ENCODE data around the gene FAM193A. TPM values are rescaled to one million over a fixed set of nuclear protein-coding genes. Genes with fewer than 3 reads are reported as not detected.
A peak's percentile ranks its signal among the peaks of the same experiment; 100 is the strongest.

FAM193A gene
- total RNA-seq, 1 donor from 2014 or later = 45.5 TPM

GRCh38 chr4:2649604-2650114, 113.2 kb downstream of the FAM193A start:
- no peaks in the 10 kb centered on the region for H3K9me3 Mint-ChIP-seq
- peaks cover 8% of the 10 kb centered on the region for H3K4me1 Mint-ChIP-seq
- no peak for TF ChIP-seq CTCF (conservative IDR thresholded peaks at IDR 0.05)
- H3K27ac Mint-ChIP-seq (ENCODE audit: unreplicated experiment) = no peak overlapping the region
- H3K4me3 Mint-ChIP-seq = no peak overlapping the region
- no peaks in the 10 kb centered on the region for H3K27me3 Mint-ChIP-seq (ENCODE audit: low read depth)
- no peak for DNase-seq (ENCODE audit: low read depth, low spot score)
- peaks cover 13% of the 10 kb centered on the region for H3K36me3 Mint-ChIP-seq (ENCODE audit: low read depth)

GRCh38 chr4:2650276-2650675, 113.8 kb downstream of the FAM193A start:
- Mint-ChIP-seq H3K4me1 (peaks cover 8% of the 10 kb centered on the region), H3K9me3 (no peaks in the 10 kb centered on the region), H3K27ac (ENCODE audit: unreplicated experiment) (peak overlapping the region; percentile 27), H3K36me3 (ENCODE audit: low read depth) (peaks cover 13% of the 10 kb centered on the region), H3K27me3 (ENCODE audit: low read depth) (no peaks in the 10 kb centered on the region), H3K4me3 (no peak overlapping the region)
- DNase-seq (ENCODE audit: low read depth, low spot score) = no peak
- TF ChIP-seq CTCF (conservative IDR thresholded peaks at IDR 0.05) = no peak

- no peaks in the 10 kb centered on the region for H3K27me3 Mint-ChIP-seq (ENCODE audit: low read depth)
- H3K27ac Mint-ChIP-seq (ENCODE audit: unreplicated experiment) = peak overlapping the region; percentile 53
- no peak for DNase-seq (ENCODE audit: low read depth, low spot score)
- TF ChIP-seq CTCF (conservative IDR thresholded peaks at IDR 0.05) = no peak
- peaks cover 8% of the 10 kb centered on the region for H3K4me1 Mint-ChIP-seq
- H3K4me3 Mint-ChIP-seq = no peak overlapping the region
- H3K36me3 Mint-ChIP-seq (ENCODE audit: low read depth) = peaks cover 13% of the 10 kb centered on the region
- no peaks in the 10 kb centered on the region for H3K9me3 Mint-ChIP-seq
Observed at GRCh38 chr4:2651546-2651945, 115.1 kb downstream of the FAM193A start.

GRCh38 chr4:2651998-2652397, 115.6 kb downstream of the FAM193A start:
- H3K4me3 Mint-ChIP-seq = no peak overlapping the region
- no peak for DNase-seq (ENCODE audit: low read depth, low spot score)
- peaks cover 8% of the 10 kb centered on the region for H3K4me1 Mint-ChIP-seq
- peak overlapping the region; percentile 53 for H3K27ac Mint-ChIP-seq (ENCODE audit: unreplicated experiment)
- H3K36me3 Mint-ChIP-seq (ENCODE audit: low read depth) = peaks cover 13% of the 10 kb centered on the region
- H3K9me3 Mint-ChIP-seq = no peaks in the 10 kb centered on the region
- H3K27me3 Mint-ChIP-seq (ENCODE audit: low read depth) = no peaks in the 10 kb centered on the region
- TF ChIP-seq CTCF (conservative IDR thresholded peaks at IDR 0.05) = no peak

- DNase-seq (ENCODE audit: low read depth, low spot score) = no peak
- H3K9me3 Mint-ChIP-seq = no peaks in the 10 kb centered on the region
- H3K4me3 Mint-ChIP-seq = no peak overlapping the region
- TF ChIP-seq CTCF (conservative IDR thresholded peaks at IDR 0.05) = no peak
- H3K36me3 Mint-ChIP-seq (ENCODE audit: low read depth) = peaks cover 13% of the 10 kb centered on the region
- H3K27me3 Mint-ChIP-seq (ENCODE audit: low read depth) = no peaks in the 10 kb centered on the region
- H3K27ac Mint-ChIP-seq (ENCODE audit: unreplicated experiment) = no peak overlapping the region
- H3K4me1 Mint-ChIP-seq = peaks cover 8% of the 10 kb centered on the region
Observed at GRCh38 chr4:2652415-2653160, 116.1 kb downstream of the FAM193A start.

Measured in neural crest cell (in vitro differentiated cells).